ENCODE results near the gene TNS1. TPM values are rescaled to one million over a fixed set of nuclear protein-coding genes. Genes with fewer than 3 reads are reported as not detected.

Gene TNS1
- total and polyA plus RNA-seq, 9 of the 15 experiments (the other 6 are each of a cell fraction or from before 2014, with no cell fraction given): 0.13 to 2.7 (median 0.77) TPM

DNA sequence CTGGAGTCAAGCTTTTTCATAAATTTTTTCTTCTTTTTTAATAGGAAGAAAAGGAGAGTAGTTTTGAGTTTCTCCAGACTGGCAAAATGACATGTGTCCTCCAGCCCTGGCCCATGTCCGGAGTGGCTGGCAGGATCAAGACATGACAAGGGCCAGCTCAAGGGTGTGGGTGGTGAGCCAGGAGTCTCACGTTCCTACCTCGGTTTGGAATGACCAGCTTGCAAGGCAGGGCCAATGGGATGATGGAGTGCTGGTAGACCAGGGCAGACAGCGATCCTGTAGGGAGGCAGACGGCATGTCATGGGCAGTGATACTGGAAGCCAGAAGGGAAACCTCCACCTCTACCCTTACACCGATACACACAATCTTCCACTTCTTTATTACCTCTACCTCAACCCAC is 190.6 kb downstream of the TNS1 start (continued):
- TF ChIP-seq CHD7 (IDR thresholded peaks at IDR 0.05; ENCODE audit: low read depth, low read length): no peak
- TF ChIP-seq, protein P1, sequence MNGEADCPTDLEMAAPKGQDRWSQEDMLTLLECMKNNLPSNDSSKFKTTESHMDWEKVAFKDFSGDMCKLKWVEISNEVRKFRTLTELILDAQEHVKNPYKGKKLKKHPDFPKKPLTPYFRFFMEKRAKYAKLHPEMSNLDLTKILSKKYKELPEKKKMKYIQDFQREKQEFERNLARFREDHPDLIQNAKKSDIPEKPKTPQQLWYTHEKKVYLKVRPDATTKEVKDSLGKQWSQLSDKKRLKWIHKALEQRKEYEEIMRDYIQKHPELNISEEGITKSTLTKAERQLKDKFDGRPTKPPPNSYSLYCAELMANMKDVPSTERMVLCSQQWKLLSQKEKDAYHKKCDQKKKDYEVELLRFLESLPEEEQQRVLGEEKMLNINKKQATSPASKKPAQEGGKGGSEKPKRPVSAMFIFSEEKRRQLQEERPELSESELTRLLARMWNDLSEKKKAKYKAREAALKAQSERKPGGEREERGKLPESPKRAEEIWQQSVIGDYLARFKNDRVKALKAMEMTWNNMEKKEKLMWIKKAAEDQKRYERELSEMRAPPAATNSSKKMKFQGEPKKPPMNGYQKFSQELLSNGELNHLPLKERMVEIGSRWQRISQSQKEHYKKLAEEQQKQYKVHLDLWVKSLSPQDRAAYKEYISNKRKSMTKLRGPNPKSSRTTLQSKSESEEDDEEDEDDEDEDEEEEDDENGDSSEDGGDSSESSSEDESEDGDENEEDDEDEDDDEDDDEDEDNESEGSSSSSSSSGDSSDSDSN (IDR thresholded peaks at IDR 0.05; ENCODE audit: borderline replicate concordance in 1 of 2, low read depth in 2 of 2, low read length in 2 of 2): no peak
- TF ChIP-seq ZNF316 (IDR thresholded peaks at IDR 0.05): no peak
- no peak for TF ChIP-seq ZNF12 (CRISPR knock-in tag; IDR thresholded peaks at IDR 0.05)
- no peak for TF ChIP-seq IRF1 (CRISPR knock-in tag; IDR thresholded peaks at IDR 0.05; ENCODE audit: borderline replicate concordance)
- TF ChIP-seq, protein P2, sequence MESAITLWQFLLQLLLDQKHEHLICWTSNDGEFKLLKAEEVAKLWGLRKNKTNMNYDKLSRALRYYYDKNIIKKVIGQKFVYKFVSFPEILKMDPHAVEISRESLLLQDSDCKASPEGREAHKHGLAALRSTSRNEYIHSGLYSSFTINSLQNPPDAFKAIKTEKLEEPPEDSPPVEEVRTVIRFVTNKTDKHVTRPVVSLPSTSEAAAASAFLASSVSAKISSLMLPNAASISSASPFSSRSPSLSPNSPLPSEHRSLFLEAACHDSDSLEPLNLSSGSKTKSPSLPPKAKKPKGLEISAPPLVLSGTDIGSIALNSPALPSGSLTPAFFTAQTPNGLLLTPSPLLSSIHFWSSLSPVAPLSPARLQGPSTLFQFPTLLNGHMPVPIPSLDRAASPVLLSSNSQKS (CRISPR knock-in tag; IDR thresholded peaks at IDR 0.05): no peak
- TF ChIP-seq TCF7L2 (IDR thresholded peaks at IDR 0.05; ENCODE audit: low read depth, low read length): no peak

All from K562 (cell line).